CD14-positive monocyte (primary cell): ENCODE data around the gene PBX3. TPM values are rescaled to one million over a fixed set of nuclear protein-coding genes. Genes with fewer than 3 reads are reported as not detected.

Experiments
- DNase-seq, 3 donors: peaks; one replicate each; pipeline ENCODE4 v3.0.0-alpha.2; 2011 to 2022
- H2AFZ ChIP-seq: 2 replicates; pipeline ENCODE4 v1.6.0; 2012; ENCODE audit warnings: mild to moderate bottlenecking, low read depth, low read length, inconsistent platforms; ENCODE audit not compliant: insufficient read depth, poor library complexity, severe bottlenecking
- H3K27ac ChIP-seq, 2 donors: 1 replicate in 1 of 2; 2 replicates in 1 of 2; pipeline ENCODE4 v1.5.1; 2012 to 2013; ENCODE audit warnings: low read length in 2 of 2, control low read depth in 1 of 2, inconsistent platforms in 1 of 2, low read depth in 1 of 2, mild to moderate bottlenecking in 1 of 2
- H3K27me3 ChIP-seq, 2 donors: one replicate each; pipeline versions ENCODE4 v1.6.0 to v1.6.1; 2011 to 2013; ENCODE audit warnings: low read length in 2 of 2; ENCODE audit not compliant: control insufficient read depth in 2 of 2, insufficient read depth in 2 of 2
- H3K36me3 ChIP-seq, 2 donors: replicated peaks in 1 of 2; 1 replicate in 1 of 2; 2 replicates in 1 of 2; pipeline versions ENCODE4 v1.5.1 to v1.6.1; 2012 to 2013; ENCODE audit warnings: low read length in 2 of 2, control low read depth in 1 of 2, inconsistent platforms in 1 of 2, mild to moderate bottlenecking in 1 of 2; ENCODE audit not compliant: insufficient read depth in 2 of 2, control insufficient read depth in 1 of 2
- H3K4me1 ChIP-seq, 2 donors: 1 replicate in 1 of 2; 2 replicates in 1 of 2; pipeline versions ENCODE4 v1.5.1 to v1.6.1; 2012 to 2013; ENCODE audit warnings: low read length in 2 of 2, control low read depth in 1 of 2, inconsistent platforms in 1 of 2, mild to moderate bottlenecking in 1 of 2, moderate library complexity in 1 of 2; ENCODE audit not compliant: insufficient read depth in 2 of 2, control insufficient read depth in 1 of 2
- H3K4me2 ChIP-seq: replicated peaks from 2 replicates; pipeline ENCODE3; 2012; ENCODE audit warnings: low read length, moderate library complexity, mild to moderate bottlenecking; ENCODE audit not compliant: poor library complexity, severe bottlenecking; ENCODE audit errors: extremely low read depth
- H3K4me3 ChIP-seq, 3 experiments: fragments of 200-600 bp in 1 of 3; sonication (generic) in 1 of 3; replicated peaks in 1 of 3; 1 replicate in 2 of 3; 2 replicates in 1 of 3; pipeline ENCODE4 v1.5.1; 2011 to 2013; ENCODE audit warnings: low read length in 3 of 3, mild to moderate bottlenecking in 3 of 3, control low read depth in 2 of 3, low read depth in 2 of 3, inconsistent platforms in 1 of 3, moderate library complexity in 1 of 3
- H3K79me2 ChIP-seq: 2 replicates; pipeline ENCODE4 v1.6.0; 2012; ENCODE audit warnings: mild to moderate bottlenecking, control low read depth, inconsistent platforms, low read length, moderate library complexity; ENCODE audit not compliant: insufficient read depth
- H3K9ac ChIP-seq: 2 replicates; pipeline ENCODE4 v1.6.0; 2017; ENCODE audit warnings: low read length, mild to moderate bottlenecking; ENCODE audit not compliant: insufficient read depth, poor library complexity, severe bottlenecking
- H3K9me3 ChIP-seq, 2 donors: replicated peaks in 1 of 2; 1 replicate in 1 of 2; 2 replicates in 1 of 2; pipeline versions ENCODE4 v1.5.1 to v1.6.1; 2012 to 2013; ENCODE audit warnings: low read length in 2 of 2, control low read depth in 1 of 2; ENCODE audit not compliant: control insufficient read depth in 1 of 2, insufficient read depth in 1 of 2
- H4K20me1 ChIP-seq: 2 replicates; pipeline ENCODE4 v1.6.0; 2012; ENCODE audit warnings: mild to moderate bottlenecking, low read length, control low read depth, moderate library complexity; ENCODE audit not compliant: insufficient read depth
- H3K27ac Mint-ChIP-seq, 7 donors: one replicate each; pipeline ENCODE4 v1.8.0; 2020; ENCODE audit warnings: mild to moderate bottlenecking in 7 of 7, mixed read lengths in 7 of 7, moderate library complexity in 6 of 7, inconsistent platforms in 2 of 7
- H3K27me3 Mint-ChIP-seq, 3 donors: one replicate each; pipeline ENCODE4 v1.8.0; 2021 to 2022; ENCODE audit warnings: low read depth in 3 of 3, mild to moderate bottlenecking in 3 of 3, mixed read lengths in 3 of 3, moderate library complexity in 3 of 3, inconsistent platforms in 1 of 3
- H3K36me3 Mint-ChIP-seq, 2 donors: one replicate each; pipeline ENCODE4 v1.8.0; 2020; ENCODE audit warnings: mixed read lengths in 2 of 2, inconsistent platforms in 1 of 2, mild to moderate bottlenecking in 1 of 2
- H3K4me1 Mint-ChIP-seq: one replicate; pipeline ENCODE4 v1.8.0; 2020; ENCODE audit warnings: mild to moderate bottlenecking, mixed read lengths
- H3K4me3 Mint-ChIP-seq, 2 donors: one replicate each; pipeline ENCODE4 v1.8.0; 2020; ENCODE audit warnings: mild to moderate bottlenecking in 2 of 2, mixed read lengths in 2 of 2, moderate library complexity in 1 of 2
- H3K9me3 Mint-ChIP-seq, 7 donors: one replicate each; pipeline ENCODE4 v1.8.0; 2020 to 2022; ENCODE audit warnings: mixed read lengths in 7 of 7, mild to moderate bottlenecking in 6 of 7, moderate library complexity in 6 of 7, inconsistent platforms in 2 of 7
- CTCF ChIP-seq: fragments of 200-600 bp; IDR thresholded peaks from one replicate; pipeline ENCODE4 v1.8.0; 2022; ENCODE audit warnings: antibody characterized with exemption, mild to moderate bottlenecking
- WGBS: methylation state at CpG from one replicate; pipeline ENCODE4 v1.1.5; 2013; ENCODE audit warnings: missing lambda C conversion rate; ENCODE audit not compliant: insufficient coverage; 5-methylcytosine and 5-hydroxymethylcytosine counted together
- intact Hi-C, 2 donors: fragments of 100-400 bp; cut with micrococcal nuclease; formaldehyde crosslinking; loops; one replicate each; pipeline versions ENCODE4 v1.15.0 to v1.15.1; 2023
- polyA plus RNA-seq, 3 donors: library from polyadenylated mRNA; depleted of rRNA in 1 of 3; unstranded in 2 of 3; stranded (reverse) in 1 of 3; fragments of 300-500 nt in 2 of 3; fragments of >200 nt in 1 of 3; fragmentation: Illumina TruSeq in 2 of 3; gene quantifications; 1 replicate in 2 of 3; 2 replicates in 1 of 3; pipeline ENCODE4 v1.2.3, GENCODE V29; 2012 to 2021

PBX3 gene
- polyA plus RNA-seq, 3 donors: 6.6 to 22.7 (median 7.1) TPM

GRCh38 chr9:126015424-126015823 is 268.3 kb downstream of the PBX3 start:
- Mint-ChIP-seq H3K36me3 (no peaks in the 10 kb centered on the region), H3K27me3 (peaks cover 4 to 10% (median 5%) of the 10 kb centered on the region in 3 donors), H3K4me1 (no peaks in the 10 kb centered on the region), H3K27ac (no peak overlapping the region), H3K9me3 (peaks cover 0 to 7% (median 4%) of the 10 kb centered on the region in 7 donors), H3K4me3 (no peak overlapping the region)
- no peaks in the 10 kb centered on the region for H3K79me2 ChIP-seq
- WGBS: 94% methylated on average over 15 of the region's 17 CpGs
- no peaks in the 10 kb centered on the region for H3K27me3 ChIP-seq
- H3K4me3 ChIP-seq: no peak overlapping the region
- intact Hi-C loops: no loop called here
- H2AFZ ChIP-seq: no peak overlapping the region
- no peaks in the 10 kb centered on the region for H3K9me3 ChIP-seq
- H3K4me1 ChIP-seq: no peaks in the 10 kb centered on the region
- no peak overlapping the region for H3K27ac ChIP-seq
- no peak overlapping the region for H3K4me2 ChIP-seq
- no peak for TF ChIP-seq CTCF
- no peaks in the 10 kb centered on the region for H3K36me3 ChIP-seq
- no peak overlapping the region for H3K9ac ChIP-seq
- no peaks in the 10 kb centered on the region for H4K20me1 ChIP-seq
- DNase-seq: no peak

GRCh38 chr9:126016579-126017290 is 269.6 kb downstream of the PBX3 start:
- H3K27ac Mint-ChIP-seq: no peak overlapping the region
- Histone ChIP-seq H3K4me1 (no peaks in the 10 kb centered on the region), H3K27me3 (no peaks in the 10 kb centered on the region), H3K27ac (no peak overlapping the region), H4K20me1 (no peaks in the 10 kb centered on the region), H3K79me2 (no peaks in the 10 kb centered on the region), H3K4me3 (no peak overlapping the region), H3K4me2 (no peak overlapping the region), H3K9me3 (no peaks in the 10 kb centered on the region), H3K9ac (no peak overlapping the region), H2AFZ (no peak overlapping the region), H3K36me3 (no peaks in the 10 kb centered on the region)
- no peak overlapping the region for H3K4me3 Mint-ChIP-seq
- H3K36me3 Mint-ChIP-seq: no peaks in the 10 kb centered on the region
- DNase-seq: no peak
- no peaks in the 10 kb centered on the region for H3K4me1 Mint-ChIP-seq
- H3K27me3 Mint-ChIP-seq: peaks cover 2 to 10% (median 6%) of the 10 kb centered on the region in 3 donors
- peaks cover 0 to 3% (median 0%) of the 10 kb centered on the region in 7 donors for H3K9me3 Mint-ChIP-seq
- intact Hi-C loops: no loop called here
- 95% methylated on average over 24 of the region's 24 CpGs for WGBS
- no peak for TF ChIP-seq CTCF

Other genes starting within 250 kb of the PBX3 start
- gene MAPKAP1, start 40.2 kb upstream of the PBX3 start, polyA plus RNA-seq: 10 to 100 TPM; 39.9 to 57.5 (median 44.1) TPM